ENCODE results near the gene SPAAR.

GRCh38 chr9:35942286-35942685 lies 33.0 kb downstream of the SPAAR start:
- TF ChIP-seq POLR2A (IDR thresholded peaks at IDR 0.05) (no peak), CTCF (IDR thresholded peaks at IDR 0.05) (no peak), POLR2AphosphoS5 (IDR thresholded peaks at IDR 0.05) (no peak)
